CD4-positive, alpha-beta T cell treated with Interleukin-15 for 1 hour (primary cell): ENCODE measurements around the gene PINK1.

ENCODE experiments used
- DNase-seq: peaks from one replicate; pipeline ENCODE4 v3.0.0-alpha.2; 2020

Gene PINK1

DNA sequence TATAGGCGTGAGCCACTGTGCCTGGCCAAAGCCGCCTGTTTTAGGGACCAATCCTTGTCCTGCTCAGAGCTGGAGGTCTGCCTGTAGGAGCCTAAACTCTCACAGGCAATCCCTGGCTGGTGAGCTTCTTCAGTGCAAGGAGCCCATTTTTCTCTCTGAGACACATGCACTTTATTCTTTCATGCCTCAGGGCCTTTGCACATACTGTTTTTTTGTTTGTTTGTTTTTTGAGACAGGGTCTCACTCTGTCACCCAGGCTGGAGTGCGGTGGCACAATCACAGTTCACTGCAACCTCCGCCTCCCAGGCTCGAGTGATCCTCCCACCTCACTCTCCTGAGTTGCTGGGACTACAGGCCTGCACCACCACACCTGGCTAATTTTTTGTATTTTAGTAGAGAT is 21.6 kb upstream of the PINK1 start:
- no peak for DNase-seq

DNA sequence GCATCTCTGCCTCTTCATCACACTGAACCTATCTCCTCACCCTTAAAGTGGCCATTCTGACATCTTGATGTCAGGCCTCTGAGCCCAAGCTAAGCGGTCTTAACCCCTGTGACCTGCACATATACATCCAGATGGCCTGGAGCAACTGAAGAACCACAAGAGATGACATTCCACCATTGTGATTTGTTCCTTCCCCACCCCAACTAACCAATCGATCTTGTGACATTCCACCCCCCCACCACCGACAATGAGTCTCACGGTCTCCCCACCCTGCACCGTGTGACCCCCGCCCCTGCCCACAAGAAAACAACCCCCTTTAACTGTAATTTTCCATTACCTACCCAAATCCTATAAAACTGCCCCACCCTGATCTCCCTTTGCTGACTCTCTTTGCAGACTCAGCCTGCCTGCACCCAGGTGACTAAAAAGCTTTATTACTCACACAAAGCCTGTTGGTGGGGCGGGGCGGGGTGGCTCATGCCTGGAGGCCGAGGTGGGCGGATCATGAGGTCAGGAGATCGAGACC is 21.0 kb upstream of the PINK1 start:
- DNase-seq, result no peak

DNA sequence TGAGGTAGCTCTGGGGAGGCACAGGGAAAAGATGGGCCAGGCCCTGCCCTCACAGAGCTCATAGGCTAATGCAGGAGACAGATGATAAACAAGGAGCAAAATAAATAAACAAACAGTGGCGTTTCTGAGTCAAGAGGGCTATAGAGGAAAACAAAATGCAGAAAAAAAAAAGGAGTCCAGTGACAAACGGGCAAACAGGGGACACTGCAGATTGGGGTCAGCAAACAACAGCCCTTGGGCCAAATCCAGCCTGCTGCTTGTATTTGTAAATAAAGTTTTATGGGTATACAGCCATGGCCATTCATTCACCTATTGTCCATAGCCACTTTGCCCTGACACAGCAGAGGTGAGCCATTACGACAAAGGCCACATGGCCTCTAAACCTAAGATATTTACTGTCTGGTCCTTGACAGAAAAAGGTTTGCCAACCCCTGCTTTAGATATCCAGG is 19.1 kb upstream of the PINK1 start:
- DNase-seq, result no peak

DNA sequence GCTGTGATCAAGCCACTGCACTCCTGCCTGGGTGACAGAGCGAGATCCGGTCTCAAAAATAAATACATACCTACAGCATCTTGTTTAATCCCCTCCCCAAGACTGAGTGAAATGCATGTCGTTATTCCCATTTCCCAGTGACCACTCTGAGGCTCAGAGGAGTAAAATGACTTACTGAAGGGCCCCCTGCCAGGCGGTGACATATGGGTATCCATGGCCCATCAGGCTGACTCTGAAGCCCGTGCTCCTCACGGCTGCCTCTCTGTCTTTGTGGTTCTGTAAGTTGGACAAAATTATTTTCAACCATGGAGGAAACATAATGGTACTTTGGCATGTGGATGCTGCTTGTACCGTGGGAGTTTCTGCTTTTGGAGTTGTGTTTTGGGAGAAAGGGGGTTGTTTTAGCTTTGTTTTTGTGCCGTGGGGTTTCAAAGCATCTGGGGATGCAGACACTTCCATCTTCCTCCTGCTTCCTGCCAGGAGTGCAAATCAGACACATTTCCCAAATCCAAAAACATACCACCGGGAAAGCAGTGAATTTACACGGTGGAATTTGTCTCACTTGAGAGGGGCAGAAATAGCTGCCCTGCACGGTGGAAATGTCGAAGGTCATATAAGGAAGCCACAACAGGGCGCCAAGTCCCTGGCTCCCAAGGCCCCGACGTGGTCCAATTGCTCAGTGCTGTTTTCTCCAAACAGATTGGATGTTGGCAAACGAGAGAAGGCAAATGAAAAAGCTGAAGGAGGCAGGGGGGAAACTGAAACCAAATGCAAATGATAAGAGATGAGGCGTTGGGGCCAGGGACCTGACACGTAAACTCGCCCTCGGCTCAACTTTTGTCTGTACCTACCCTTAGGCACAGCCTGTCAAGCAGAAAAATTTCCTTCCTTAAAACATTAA is 17.1 kb upstream of the PINK1 start:
- DNase-seq, result no peak

DNA sequence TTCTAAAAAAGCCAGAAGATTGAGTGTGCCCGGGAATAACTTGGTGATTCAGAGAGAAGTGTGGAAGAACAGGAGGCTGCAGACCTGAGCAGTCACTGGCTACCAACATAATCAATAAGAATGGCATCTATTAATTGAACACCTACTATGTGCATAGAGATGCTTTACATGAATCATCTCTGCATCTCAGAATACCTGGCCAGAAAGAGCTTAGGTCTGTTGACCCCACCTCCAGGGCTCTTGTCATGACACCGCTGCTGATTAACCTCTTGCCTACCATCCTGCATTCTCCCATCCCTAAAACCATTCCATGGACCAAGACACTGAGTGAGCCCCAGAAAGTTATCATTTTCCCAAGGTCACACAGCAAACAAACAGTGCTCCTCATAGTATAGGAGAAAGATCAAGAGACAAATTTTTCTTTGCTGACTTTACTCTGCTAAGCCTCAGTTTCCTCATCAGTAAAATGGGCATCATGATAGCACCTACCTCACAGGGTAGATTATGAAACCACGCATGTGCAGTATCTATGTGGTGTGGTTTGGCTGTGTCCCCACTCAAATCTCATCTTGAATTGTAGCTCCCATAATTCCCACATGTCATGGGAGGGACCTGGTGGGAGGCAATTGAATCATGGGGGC is 16.3 kb upstream of the PINK1 start:
- DNase-seq, result no peak

DNA sequence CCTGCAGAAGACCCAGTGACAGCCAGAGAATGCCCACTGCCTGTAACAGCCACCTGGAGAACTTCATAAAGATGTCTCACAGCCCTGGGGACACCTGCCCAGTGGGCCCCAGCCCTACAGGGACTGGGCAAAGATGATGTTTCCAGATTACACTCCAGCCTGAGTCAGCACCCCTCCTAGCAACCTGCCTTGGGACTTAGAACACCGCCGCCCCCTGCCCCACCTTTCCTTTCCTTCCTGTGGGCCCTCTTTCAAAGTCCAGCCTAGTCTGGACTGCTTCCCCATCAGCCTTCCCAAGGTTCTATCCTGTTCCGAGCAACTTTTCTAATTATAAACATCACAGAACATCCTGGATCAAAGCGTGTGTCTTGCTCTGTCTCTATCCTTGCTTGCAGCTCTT is 14.7 kb upstream of the PINK1 start:
- no peak for DNase-seq

DNA sequence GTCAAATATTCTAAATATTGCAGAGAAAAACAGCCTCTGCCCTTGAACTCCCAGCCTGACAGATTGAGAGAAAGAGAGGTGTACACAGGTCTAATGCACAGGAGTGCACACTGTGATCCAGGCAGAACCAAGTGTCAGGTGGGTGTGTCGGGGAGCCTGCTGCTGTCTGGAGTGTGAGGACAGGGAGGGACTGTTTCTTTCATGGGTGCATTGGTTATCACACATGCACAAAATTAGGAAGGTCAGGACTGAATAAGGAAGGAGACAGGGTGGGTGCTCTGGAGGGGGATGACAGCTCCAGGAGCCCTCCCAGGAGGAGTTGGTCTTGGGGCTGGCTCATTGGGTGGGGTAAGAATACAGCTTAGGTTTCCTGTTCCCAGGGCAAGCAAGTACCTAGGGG is 13.3 kb upstream of the PINK1 start:
- DNase-seq, result no peak

DNA sequence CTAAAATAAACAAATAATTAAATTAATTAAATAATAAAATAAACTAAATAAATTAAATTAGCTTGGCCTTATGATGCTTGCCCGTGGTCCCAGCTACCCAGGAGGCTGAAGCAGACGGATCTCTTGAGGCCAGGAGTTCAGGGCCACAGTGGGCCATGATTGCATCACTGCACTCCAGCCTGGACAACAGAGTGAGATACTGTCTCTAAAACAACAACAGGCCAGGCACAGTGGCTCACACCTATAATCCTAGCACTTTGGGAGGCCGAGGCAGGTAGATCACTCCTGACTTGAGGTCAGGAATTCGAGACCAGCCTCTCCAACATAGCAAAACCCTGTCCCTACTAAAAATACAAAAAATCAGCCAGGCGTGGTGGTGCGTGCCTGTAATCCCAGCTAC is 12.2 kb upstream of the PINK1 start:
- no peak for DNase-seq

DNA sequence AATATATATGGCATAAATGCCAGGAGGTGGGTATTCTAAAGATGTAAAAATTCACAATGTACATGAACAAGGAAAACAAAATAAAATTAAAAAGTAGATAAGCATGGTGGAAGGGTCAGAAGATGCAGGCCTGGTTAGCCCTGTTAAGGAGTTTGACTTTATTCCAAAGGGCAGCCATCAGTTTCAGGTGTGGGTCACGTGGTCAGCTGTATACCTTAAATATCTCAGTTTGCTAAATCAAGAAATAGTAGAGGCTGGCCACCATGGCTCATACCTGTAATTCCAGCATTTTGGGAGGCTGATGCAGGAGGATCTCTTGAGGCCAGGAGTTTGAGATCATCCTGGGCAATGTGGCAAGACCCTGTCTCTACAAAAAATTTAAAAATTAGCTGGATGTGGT is 8.5 kb upstream of the PINK1 start:
- DNase-seq, result no peak

DNA sequence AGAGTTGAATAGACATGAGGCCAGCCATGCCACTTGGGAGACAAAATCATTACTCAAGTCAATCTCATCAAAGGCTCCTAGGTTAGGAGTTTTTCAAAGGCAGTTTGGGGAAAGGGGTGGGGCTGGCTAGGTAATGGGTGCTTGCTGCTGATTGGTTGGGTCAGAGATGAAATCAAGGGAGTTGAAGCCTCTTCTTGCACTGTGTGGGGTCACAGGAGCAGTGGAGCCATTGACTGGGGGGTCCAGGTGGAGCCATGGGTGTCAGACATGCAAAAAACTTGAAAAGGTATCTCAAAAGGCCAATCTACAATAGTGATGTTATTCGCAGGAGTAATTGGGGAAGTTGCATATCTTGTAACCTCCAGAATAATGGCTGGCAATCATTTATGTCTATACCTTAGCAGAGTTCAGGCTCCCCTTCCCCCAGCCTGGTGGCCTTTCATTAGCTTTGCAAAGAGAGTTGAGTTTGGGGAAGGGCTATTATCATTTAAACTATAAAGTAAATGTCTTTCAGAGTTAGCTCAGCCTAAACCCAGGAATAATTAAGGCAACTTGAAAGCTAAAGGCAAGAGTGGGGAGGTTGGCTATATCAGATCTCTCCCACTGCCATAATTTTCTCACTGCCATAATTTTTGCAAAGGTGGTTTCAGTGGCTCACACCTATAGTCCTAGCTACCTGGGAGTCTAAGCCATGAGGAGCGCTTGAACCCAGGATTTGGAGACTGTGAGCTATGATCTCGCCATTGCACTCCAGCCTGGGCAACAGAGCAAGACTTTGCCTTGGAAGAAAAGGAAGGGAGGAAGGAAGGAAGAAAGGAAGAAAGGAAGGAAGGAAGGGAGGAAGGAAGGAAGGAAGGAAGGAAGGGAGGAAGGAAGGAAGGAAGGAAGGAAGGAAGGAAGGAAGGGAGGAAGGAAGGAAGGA is 7.8 kb upstream of the PINK1 start:
- no peak for DNase-seq

DNA sequence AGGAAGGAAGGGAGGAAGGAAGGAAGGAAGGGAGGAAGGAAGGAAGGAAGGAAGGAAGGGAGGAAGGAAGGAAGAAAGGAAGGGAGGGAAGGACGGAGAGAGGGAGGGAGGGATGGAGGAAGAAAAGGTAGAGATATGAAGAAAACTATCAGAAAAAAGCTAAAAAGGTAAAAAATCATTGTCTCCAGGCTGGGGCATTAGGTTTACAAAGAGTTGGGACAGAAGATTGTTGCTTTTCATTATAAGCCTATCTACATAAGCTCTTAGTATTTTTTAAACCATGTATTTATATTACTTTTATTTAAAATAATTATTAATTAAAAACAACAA is 7.2 kb upstream of the PINK1 start:
- no peak for DNase-seq

DNA sequence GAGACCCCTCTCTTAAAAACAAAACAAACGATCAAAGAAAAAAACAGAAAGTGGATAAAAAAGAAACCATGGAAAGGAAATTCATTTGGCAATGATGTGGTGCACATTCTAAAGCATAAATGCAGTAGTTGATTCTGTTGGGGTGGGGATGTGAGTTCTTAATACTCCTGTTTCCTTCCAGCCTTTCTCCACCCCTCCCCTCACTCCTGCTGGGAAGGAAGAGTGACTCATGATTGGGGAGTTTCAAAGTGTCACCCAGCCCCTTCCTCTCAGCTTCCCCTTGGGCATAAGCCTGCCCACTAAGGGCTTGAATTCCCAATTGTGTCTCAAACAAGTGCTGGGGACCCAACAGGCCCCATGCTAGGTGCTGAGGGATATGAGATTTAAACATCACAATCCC is 6.7 kb upstream of the PINK1 start:
- DNase-seq, result no peak

DNA sequence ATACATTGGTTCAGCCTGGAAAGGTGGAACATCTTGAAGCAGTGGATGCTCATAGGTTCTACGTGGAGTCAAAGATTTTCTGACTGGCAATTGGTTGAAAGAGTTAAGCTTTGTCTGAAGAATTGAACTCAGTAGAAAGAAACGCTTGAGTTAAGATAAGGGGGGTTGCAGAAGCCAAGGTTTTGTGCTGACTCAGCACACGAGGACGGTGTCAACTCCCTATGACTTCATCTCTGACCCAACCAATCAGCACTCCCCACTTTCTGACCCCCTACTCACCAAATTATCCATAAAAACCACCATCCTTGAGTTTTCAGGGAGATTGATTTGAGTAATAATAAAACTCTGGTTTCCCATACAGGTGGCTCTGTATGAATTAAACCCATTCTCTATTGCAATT is 2.5 kb upstream of the PINK1 start:
- DNase-seq, result no peak

DNA sequence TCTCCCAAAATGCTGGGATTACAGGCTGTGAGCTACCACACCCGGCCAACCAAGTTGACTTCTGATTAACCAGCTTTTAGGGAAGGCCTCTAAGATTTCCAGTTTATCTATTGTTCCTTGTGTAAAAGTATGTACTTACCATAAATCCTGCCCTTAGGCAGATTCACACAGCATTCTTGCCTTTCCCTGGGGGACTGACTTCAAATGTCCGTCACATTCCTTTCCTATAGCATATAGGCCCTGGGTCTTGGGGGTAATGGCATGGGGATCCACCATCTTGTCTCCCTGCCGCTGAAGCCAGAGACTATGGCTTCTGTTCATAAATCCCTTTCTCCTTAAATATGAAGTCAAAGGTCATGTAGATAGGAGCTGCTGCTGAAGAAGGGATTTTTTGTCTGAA is 872 bp upstream of the PINK1 start:
- no peak for DNase-seq

DNA sequence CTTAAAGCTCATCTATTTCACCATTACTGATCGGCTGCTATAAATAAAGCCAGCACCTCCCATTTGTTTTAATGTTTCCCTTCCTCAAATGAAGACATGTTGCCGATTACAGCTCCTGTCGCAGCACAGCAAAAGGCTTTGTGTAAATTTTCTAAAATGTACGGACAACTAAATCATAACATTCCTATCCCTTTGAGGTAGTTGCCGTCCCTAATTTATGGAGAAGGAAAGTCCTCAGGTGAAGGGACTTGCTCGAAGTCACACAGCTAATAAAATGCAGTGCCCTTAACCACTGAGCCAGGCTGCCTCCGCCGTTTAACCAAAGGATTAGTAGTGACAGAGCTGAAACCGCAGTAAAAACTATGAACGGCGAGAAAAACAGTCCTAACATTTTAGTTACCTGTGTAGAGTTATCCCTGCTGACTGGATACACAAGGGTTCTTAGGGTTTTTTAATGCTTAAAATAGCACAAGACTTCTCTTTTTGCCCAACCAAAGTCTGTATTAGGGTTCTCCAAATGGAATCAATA is 871 bp downstream of the PINK1 start:
- no peak for DNase-seq

DNA sequence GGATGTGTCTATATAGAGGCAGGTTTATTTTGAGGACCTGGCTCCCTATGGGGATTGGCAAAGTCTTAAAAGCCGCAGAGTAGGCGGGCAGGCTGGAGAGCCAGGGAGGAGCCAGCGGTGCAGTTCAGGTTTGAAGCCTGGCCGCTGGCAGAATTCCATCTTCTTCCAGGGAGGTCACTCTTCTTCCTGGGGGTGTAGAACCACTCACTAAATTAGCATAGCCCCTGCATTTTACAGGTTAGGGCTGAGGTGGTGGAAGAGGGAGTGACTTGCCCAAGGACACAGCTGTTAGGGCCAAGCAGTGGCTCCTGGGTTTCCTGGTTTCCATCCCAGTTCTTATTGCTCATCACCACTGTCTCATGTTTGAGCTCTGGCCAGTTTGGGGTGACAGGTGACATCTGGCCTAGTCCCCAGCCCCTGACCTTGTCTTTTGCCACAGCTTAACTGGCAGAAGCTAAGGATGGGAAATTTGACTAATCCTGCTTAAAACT is 1.4 kb downstream of the PINK1 start:
- DNase-seq, result no peak

DNA sequence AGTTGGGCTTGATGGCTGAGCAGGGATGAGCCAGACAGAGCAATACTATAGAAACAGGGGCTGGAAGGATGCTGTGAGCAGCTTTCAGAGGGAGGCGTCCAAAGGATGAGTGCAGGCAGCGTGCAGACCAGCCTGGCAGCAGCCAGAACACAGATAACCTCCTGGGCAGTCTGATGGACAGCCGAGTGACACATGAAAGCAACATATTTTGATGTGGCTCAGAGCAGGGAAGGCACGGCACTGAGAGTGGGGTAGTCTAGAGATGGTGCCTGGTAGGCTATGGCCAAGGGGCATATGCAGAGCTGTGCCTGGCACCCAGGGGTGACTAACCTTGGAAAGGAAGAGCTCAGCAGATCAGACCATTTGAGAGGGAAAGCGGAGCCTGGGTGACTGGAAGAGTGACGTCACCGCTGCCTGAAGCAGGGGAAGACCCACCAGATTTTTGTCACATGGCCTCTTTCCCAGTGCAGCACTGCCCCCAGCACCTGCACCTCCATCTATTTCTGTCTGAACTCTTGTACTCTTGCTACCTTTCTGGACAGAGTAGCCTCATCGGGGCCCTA is 3.6 kb downstream of the PINK1 start:
- DNase-seq, result no peak

DNA sequence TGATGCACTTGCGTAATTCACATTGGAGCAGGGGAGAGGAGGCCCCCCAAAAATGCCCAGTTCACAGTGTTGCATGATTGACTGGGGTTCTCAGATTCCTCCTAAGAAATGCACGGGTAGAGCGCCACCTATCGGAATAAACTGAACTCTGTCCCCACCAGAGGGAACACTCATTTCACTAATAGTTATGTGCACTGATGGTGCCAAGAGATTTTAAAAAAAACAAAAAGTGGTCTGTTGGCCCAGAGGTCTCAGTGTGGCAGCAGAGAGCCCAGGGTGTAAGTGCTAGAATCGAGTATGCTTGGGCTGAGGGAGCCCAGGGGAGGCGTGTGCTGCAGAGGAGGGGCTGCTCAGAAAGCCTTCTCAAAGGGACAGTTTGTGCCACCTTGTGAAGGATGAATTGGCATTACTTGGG is 6.9 kb downstream of the PINK1 start:
- peak; percentile 45 for DNase-seq

DNA sequence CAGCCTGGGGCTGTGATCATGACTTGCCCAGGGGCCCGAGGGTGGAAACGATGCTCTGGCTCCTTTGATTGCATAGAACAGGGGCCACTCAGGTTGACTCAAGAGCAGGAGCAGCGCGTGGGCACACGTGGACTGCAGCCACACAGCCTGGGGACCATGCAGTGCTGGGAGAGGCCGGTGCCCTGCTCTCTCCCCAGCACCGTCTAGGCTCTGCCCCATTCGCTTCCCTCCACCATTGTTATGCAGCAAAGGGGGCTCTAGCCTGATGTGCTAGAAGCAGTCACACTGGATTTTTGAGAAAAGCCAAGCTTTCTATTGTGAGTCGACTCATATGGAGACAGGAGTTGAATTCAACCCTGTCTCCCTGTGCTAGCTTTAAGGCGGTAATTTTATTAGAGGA is 8.7 kb downstream of the PINK1 start:
- no peak for DNase-seq

DNA sequence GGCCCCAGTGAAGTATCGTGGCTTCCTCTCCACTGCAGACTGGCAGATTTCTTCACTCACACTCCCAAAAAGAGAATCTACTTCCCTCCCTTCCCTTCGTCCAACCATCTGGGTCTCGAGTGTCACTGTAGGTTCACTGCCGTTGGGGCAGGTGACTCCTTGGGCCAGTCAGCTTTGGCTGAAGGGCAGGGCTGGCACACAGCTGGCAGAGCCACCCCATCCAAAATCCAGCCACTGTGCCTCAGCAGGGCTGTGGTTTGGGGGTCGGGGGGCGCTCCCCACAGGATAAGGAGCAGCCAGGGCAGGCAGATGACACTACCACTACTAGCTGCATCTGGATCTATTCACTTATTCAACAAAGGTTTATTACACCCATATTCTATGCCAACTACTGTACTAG is 9.8 kb downstream of the PINK1 start:
- DNase-seq, result no peak

DNA sequence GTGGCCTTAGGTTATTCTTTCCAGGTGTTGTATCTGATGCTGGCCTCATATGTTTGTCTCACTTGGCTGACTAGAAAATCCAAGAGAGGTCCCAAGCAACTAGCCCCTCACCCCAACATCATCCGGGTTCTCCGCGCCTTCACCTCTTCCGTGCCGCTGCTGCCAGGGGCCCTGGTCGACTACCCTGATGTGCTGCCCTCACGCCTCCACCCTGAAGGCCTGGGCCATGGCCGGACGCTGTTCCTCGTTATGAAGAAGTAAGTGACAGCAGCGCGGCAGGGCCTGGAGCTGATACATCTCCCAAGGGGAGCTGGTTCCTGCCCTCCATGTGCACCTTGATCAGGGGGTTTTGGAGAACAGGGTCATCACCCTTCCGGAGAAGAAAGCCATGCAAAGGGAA is 11.2 kb downstream of the PINK1 start:
- DNase-seq, result no peak

DNA sequence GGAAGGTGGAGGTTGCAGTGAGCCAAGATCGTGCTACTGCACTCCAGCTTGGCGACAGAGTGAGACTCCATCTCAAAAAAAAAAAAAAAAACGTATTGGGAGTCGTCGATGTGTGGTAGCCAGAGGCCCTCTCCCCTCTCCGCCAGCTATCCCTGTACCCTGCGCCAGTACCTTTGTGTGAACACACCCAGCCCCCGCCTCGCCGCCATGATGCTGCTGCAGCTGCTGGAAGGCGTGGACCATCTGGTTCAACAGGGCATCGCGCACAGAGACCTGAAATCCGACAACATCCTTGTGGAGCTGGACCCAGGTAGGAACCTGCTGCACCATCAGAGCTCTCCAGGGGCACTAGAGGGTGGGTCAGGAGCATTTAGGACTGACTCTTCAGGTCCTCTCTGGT is 12.2 kb downstream of the PINK1 start:
- no peak for DNase-seq

DNA sequence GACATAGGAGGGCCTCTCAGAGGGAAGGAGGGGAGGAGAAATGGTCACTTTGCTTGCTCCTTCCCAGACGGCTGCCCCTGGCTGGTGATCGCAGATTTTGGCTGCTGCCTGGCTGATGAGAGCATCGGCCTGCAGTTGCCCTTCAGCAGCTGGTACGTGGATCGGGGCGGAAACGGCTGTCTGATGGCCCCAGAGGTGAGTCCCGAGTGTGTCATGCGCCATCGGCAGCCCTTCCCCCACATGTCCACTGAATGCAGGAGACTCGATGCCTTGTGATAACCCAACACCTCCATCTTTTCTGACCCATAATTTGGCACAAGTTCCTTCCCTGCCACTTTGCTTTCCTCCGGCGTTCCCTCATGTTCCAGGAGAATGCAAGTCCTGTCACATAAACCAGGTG is 15.2 kb downstream of the PINK1 start:
- DNase-seq, result no peak
